Measurements from ENCODE around the gene CEACAM21. TPM values are rescaled to one million over a fixed set of nuclear protein-coding genes. Genes with fewer than 3 reads are reported as not detected.

Gene CEACAM21
- total RNA-seq, 1 experiment from 2014 or later, result 0.35 TPM

DNA sequence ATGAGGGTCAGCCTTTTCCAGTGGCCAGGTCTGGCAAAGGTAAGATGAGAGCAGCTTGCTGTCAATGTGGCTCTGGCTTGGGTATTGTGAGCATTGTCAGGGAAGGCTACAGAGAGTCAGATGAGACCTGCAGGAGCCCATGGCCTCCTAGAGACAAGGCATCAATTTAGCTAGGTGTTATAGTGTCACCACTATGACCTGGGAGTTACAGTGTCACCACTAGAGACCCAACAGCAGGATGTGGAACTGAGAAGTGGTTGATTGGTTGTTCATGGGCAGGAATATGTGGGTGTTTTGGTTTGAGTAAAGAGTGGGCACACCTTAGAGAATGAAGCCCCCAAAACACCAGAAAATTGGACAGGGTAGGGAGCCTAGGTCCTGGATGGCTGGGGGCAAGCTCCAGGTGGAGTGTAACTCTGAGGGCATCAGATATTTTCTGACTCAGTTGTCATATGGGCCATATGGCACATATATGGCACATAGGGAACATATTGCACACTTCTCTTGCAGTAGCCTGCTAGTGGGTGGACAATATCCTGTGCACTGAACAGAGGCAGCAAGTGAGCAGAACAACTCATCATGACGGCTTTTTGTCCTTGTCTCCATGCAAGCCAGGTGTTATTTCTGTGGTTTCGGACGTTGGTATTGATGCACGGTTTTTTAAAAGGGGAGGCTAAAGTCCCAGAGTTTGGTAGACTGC lies 46.3 kb upstream of the CEACAM21 start:
- Mint-ChIP-seq H3K27me3 (ENCODE audit: low read depth) (peaks cover 68% of the 10 kb centered on the region), H3K36me3 (peaks cover 13% of the 10 kb centered on the region), H3K9me3 (peaks cover 35% of the 10 kb centered on the region), H3K27ac (no peak overlapping the region), H3K4me1 (peaks cover 22% of the 10 kb centered on the region), H3K4me3 (no peak overlapping the region)
- DNase-seq (ENCODE audit: low spot score) (no peak), ATAC-seq (no peak)
- no peak for TF ChIP-seq ATF1 (CRISPR knock-in tag; IDR thresholded peaks at IDR 0.05)
- TF ChIP-seq RELA (CRISPR knock-in tag; IDR thresholded peaks at IDR 0.05; ENCODE audit: borderline replicate concordance), result no peak
- TF ChIP-seq, protein P1, sequence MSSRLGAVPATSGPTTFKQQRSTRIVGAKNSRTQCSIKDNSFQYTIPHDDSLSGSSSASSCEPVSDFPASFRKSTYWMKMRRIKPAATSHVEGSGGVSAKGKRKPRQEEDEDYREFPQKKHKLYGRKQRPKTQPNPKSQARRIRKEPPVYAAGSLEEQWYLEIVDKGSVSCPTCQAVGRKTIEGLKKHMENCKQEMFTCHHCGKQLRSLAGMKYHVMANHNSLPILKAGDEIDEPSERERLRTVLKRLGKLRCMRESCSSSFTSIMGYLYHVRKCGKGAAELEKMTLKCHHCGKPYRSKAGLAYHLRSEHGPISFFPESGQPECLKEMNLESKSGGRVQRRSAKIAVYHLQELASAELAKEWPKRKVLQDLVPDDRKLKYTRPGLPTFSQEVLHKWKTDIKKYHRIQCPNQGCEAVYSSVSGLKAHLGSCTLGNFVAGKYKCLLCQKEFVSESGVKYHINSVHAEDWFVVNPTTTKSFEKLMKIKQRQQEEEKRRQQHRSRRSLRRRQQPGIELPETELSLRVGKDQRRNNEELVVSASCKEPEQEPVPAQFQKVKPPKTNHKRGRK (CRISPR knock-in tag; IDR thresholded peaks at IDR 0.05; ENCODE audit: borderline replicate concordance), result no peak
- TF ChIP-seq ZNF232 (CRISPR knock-in tag; IDR thresholded peaks at IDR 0.05), result no peak
- TF ChIP-seq, protein P2, sequence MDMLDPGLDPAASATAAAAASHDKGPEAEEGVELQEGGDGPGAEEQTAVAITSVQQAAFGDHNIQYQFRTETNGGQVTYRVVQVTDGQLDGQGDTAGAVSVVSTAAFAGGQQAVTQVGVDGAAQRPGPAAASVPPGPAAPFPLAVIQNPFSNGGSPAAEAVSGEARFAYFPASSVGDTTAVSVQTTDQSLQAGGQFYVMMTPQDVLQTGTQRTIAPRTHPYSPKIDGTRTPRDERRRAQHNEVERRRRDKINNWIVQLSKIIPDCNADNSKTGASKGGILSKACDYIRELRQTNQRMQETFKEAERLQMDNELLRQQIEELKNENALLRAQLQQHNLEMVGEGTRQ (CRISPR knock-in tag; IDR thresholded peaks at IDR 0.05), result no peak
- ChIA-PET POLR2A (no interaction called here), CTCF (interaction anchor here (0.6 to 1.8 kb wide), 2 partner anchors 34 to 177 kb away, joined by 3 to 4 read pairs; no protein-coding TSS in a partner anchor)

DNA sequence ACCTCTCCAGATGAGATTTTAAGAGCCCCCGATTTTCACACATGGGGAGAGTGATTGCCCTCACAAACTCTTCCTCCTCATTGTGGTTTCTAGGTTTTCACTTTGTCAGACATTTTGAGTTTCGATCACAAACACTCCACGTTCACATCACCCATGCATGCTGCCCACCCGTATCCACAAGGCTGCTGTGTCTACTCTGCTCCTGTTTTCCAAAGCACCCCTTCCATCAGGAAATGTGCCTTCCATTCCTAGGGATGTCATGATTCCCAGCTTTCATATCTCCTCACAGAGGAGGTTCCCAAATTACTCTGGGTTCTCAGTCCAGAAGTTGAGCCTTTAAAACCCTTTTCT lies 45.8 kb upstream of the CEACAM21 start:
- H3K9me3 Mint-ChIP-seq, result peaks cover 35% of the 10 kb centered on the region
- H3K36me3 Mint-ChIP-seq, result peaks cover 13% of the 10 kb centered on the region
- ChIA-PET POLR2A (no interaction called here), CTCF (interaction anchor here (0.5 kb wide), 1 partner anchor 122 kb away, joined by 4 read pairs; no protein-coding TSS in a partner anchor)
- ATAC-seq (no peak), DNase-seq (ENCODE audit: low spot score) (no peak)
- H3K27ac Mint-ChIP-seq, result no peak overlapping the region
- peaks cover 63% of the 10 kb centered on the region for H3K27me3 Mint-ChIP-seq (ENCODE audit: low read depth)
- H3K4me1 Mint-ChIP-seq, result peaks cover 25% of the 10 kb centered on the region
- TF ChIP-seq ZNF263 (CRISPR knock-in tag; IDR thresholded peaks at IDR 0.05; ENCODE audit: low read depth) (no peak), SMAD4 (CRISPR knock-in tag; IDR thresholded peaks at IDR 0.05) (no peak), RELA (CRISPR knock-in tag; IDR thresholded peaks at IDR 0.05; ENCODE audit: borderline replicate concordance) (no peak), ELF4 (CRISPR knock-in tag; IDR thresholded peaks at IDR 0.05; ENCODE audit: low read depth) (no peak)
- TF ChIP-seq, protein P1 (CRISPR knock-in tag; IDR thresholded peaks at IDR 0.05; ENCODE audit: borderline replicate concordance), result no peak
- TF ChIP-seq, protein P3, sequence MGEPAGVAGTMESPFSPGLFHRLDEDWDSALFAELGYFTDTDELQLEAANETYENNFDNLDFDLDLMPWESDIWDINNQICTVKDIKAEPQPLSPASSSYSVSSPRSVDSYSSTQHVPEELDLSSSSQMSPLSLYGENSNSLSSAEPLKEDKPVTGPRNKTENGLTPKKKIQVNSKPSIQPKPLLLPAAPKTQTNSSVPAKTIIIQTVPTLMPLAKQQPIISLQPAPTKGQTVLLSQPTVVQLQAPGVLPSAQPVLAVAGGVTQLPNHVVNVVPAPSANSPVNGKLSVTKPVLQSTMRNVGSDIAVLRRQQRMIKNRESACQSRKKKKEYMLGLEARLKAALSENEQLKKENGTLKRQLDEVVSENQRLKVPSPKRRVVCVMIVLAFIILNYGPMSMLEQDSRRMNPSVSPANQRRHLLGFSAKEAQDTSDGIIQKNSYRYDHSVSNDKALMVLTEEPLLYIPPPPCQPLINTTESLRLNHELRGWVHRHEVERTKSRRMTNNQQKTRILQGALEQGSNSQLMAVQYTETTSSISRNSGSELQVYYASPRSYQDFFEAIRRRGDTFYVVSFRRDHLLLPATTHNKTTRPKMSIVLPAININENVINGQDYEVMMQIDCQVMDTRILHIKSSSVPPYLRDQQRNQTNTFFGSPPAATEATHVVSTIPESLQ (CRISPR knock-in tag; IDR thresholded peaks at IDR 0.05), result no peak
- TF ChIP-seq, protein P4, sequence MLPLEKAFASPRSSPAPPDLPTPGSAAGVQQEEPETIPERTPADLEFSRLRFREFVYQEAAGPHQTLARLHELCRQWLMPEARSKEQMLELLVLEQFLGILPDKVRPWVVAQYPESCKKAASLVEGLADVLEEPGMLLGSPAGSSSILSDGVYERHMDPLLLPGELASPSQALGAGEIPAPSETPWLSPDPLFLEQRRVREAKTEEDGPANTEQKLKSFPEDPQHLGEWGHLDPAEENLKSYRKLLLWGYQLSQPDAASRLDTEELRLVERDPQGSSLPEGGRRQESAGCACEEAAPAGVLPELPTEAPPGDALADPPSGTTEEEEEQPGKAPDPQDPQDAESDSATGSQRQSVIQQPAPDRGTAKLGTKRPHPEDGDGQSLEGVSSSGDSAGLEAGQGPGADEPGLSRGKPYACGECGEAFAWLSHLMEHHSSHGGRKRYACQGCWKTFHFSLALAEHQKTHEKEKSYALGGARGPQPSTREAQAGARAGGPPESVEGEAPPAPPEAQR (CRISPR knock-in tag; IDR thresholded peaks at IDR 0.05), result no peak
- no peak overlapping the region for H3K4me3 Mint-ChIP-seq

DNA sequence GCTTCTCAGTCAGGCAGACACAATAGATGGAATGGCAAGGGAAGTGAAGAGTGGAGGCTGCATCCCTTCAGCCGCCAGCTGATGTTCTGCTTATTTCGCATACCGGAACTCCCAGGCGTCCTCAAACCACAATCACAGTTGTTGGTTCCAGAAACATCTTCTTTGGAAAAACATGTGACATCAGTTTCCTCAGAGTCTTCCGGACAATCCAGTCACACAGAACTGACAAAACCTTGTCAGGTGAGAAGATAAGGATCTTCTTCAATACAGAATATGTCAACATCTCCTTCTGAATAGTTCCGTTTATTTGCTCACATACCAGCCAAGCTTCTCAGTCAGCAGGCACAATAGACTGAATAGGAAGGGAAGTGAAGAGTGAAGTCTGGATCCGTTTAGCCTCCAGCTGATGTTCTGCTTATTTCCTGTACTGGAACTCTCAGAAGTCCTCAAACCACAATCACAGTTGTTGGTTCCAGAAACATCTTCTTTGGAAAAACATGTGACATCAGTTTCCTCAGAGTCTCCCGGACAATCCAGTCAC lies 45.1 kb upstream of the CEACAM21 start:
- Mint-ChIP-seq H3K9me3 (peaks cover 35% of the 10 kb centered on the region), H3K27ac (no peak overlapping the region), H3K27me3 (ENCODE audit: low read depth) (peaks cover 56% of the 10 kb centered on the region), H3K36me3 (peaks cover 13% of the 10 kb centered on the region), H3K4me3 (no peak overlapping the region), H3K4me1 (peaks cover 26% of the 10 kb centered on the region)
- POLR2A ChIA-PET, result no interaction called here
- TF ChIP-seq, protein P2 (CRISPR knock-in tag; IDR thresholded peaks at IDR 0.05), result no peak
- TF ChIP-seq MAX (CRISPR knock-in tag; IDR thresholded peaks at IDR 0.05) (no peak), ZNF416 (CRISPR knock-in tag; IDR thresholded peaks at IDR 0.05) (no peak)
- TF ChIP-seq, protein P3 (CRISPR knock-in tag; IDR thresholded peaks at IDR 0.05), result no peak
- TF ChIP-seq, protein P5, sequence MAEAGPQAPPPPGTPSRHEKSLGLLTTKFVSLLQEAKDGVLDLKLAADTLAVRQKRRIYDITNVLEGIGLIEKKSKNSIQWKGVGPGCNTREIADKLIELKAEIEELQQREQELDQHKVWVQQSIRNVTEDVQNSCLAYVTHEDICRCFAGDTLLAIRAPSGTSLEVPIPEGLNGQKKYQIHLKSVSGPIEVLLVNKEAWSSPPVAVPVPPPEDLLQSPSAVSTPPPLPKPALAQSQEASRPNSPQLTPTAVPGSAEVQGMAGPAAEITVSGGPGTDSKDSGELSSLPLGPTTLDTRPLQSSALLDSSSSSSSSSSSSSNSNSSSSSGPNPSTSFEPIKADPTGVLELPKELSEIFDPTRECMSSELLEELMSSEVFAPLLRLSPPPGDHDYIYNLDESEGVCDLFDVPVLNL (CRISPR knock-in tag; IDR thresholded peaks at IDR 0.05; ENCODE audit: borderline replicate concordance, low read depth), result no peak
- no peak for ATAC-seq
- no peak for DNase-seq (ENCODE audit: low spot score)
- CTCF ChIA-PET, result interaction anchor here (0.5 to 1.6 kb wide), 3 partner anchors 33 to 123 kb away, joined by 4 to 8 read pairs (median 5); partner anchors contain the start of gene DMAC2

Measured in WTC11 (cell line).